IgD-negative memory B cell (primary cell): ENCODE results near the gene TMCC1. TPM values are rescaled to one million over a fixed set of nuclear protein-coding genes. Genes with fewer than 3 reads are reported as not detected.

Source experiments
- H3K27ac Mint-ChIP-seq, 3 donors: one replicate each; pipeline ENCODE4 v1.8.0; 2020 to 2022; ENCODE audit warnings: mild to moderate bottlenecking in 3 of 3, mixed read lengths in 3 of 3, moderate library complexity in 1 of 3
- H3K27me3 Mint-ChIP-seq: one replicate; pipeline ENCODE4 v1.8.0; 2021; ENCODE audit warnings: mixed read lengths
- H3K36me3 Mint-ChIP-seq: one replicate; pipeline ENCODE4 v1.8.0; 2020; ENCODE audit warnings: mild to moderate bottlenecking, mixed read lengths
- H3K4me1 Mint-ChIP-seq, 3 donors: one replicate each; pipeline ENCODE4 v1.8.0; 2020 to 2022; ENCODE audit warnings: mixed read lengths in 3 of 3, mild to moderate bottlenecking in 1 of 3
- H3K4me3 Mint-ChIP-seq, 4 donors: one replicate each; pipeline ENCODE4 v1.8.0; 2020 to 2022; ENCODE audit warnings: mild to moderate bottlenecking in 4 of 4, mixed read lengths in 4 of 4, moderate library complexity in 3 of 4
- H3K9me3 Mint-ChIP-seq, 3 donors: one replicate each; pipeline ENCODE4 v1.8.0; 2020 to 2021; ENCODE audit warnings: mixed read lengths in 3 of 3, mild to moderate bottlenecking in 1 of 3
- polyA plus RNA-seq: library from polyadenylated mRNA; unstranded; fragments of 300-500 nt; fragmentation: Illumina TruSeq; gene quantifications from one replicate; pipeline ENCODE4 v1.2.3, GENCODE V29; 2021

The TMCC1 gene
- polyA plus RNA-seq, result 8.2 TPM

- peak within 1 kb of the TSS; percentile 94 to 95 (median 95) for H3K27ac Mint-ChIP-seq
- peaks cover 4% of the 10 kb centered on the region for H3K36me3 Mint-ChIP-seq
- H3K4me3 Mint-ChIP-seq, result peak within 1 kb of the TSS; percentile 89 to 97 (median 96)
- no peaks in the 10 kb centered on the region for H3K27me3 Mint-ChIP-seq
- peaks cover 27 to 37% (median 29%) of the 10 kb centered on the region in 3 donors for H3K4me1 Mint-ChIP-seq
- no peaks in the 10 kb centered on the region for H3K9me3 Mint-ChIP-seq
These were observed at the start of gene TMCC1 for GRCh38 chr3:129893581-129894070. TSS of gene TMCC1 (minus strand) at chr3:129893711.

- Mint-ChIP-seq H3K4me1 (peaks cover 0 to 1% (median 0%) of the 10 kb centered on the region in 3 donors), H3K4me3 (no peak overlapping the region), H3K27ac (no peak overlapping the region), H3K36me3 (no peaks in the 10 kb centered on the region), H3K27me3 (peaks cover 8% of the 10 kb centered on the region), H3K9me3 (peaks cover 2 to 16% (median 3%) of the 10 kb centered on the region in 3 donors)
These were observed 49.5 kb upstream of the TMCC1 start for GRCh38 chr3:129943020-129943419.

GRCh38 chr3:129942296-129942695 lies 48.8 kb upstream of the TMCC1 start:
- Mint-ChIP-seq H3K36me3 (no peaks in the 10 kb centered on the region), H3K27me3 (peaks cover 5% of the 10 kb centered on the region), H3K9me3 (peaks cover 0 to 9% (median 2%) of the 10 kb centered on the region in 3 donors), H3K4me3 (peak overlapping the region in 1 of 4 donors; percentile 47), H3K27ac (peak overlapping the region in 1 of 3 donors; percentile 85), H3K4me1 (peaks cover 0 to 1% (median 0%) of the 10 kb centered on the region in 3 donors)

GRCh38 chr3:129940086-129940485 lies 46.6 kb upstream of the TMCC1 start:
- Mint-ChIP-seq H3K36me3 (no peaks in the 10 kb centered on the region), H3K4me3 (no peak overlapping the region)

GRCh38 chr3:129938140-129938930 lies 44.8 kb upstream of the TMCC1 start:
- Mint-ChIP-seq H3K27me3 (peaks cover 3% of the 10 kb centered on the region), H3K4me3 (no peak overlapping the region), H3K27ac (no peak overlapping the region), H3K9me3 (no peaks in the 10 kb centered on the region), H3K4me1 (peaks cover 1 to 8% (median 4%) of the 10 kb centered on the region in 3 donors), H3K36me3 (no peaks in the 10 kb centered on the region)

More at GRCh38 chr3:129940086-129940485, 46.6 kb upstream of the TMCC1 start:
- H3K27me3 Mint-ChIP-seq, result peaks cover 4% of the 10 kb centered on the region
- H3K9me3 Mint-ChIP-seq, result no peaks in the 10 kb centered on the region
- H3K27ac Mint-ChIP-seq, result no peak overlapping the region
- peaks cover 1 to 8% (median 3%) of the 10 kb centered on the region in 3 donors for H3K4me1 Mint-ChIP-seq

GRCh38 chr3:129937717-129938116 lies 44.2 kb upstream of the TMCC1 start:
- Mint-ChIP-seq H3K4me3 (no peak overlapping the region), H3K4me1 (peaks cover 0 to 8% (median 4%) of the 10 kb centered on the region in 3 donors), H3K27ac (no peak overlapping the region), H3K27me3 (peaks cover 3% of the 10 kb centered on the region), H3K36me3 (no peaks in the 10 kb centered on the region), H3K9me3 (no peaks in the 10 kb centered on the region)

- Mint-ChIP-seq H3K4me1 (peaks cover 0 to 8% (median 4%) of the 10 kb centered on the region in 3 donors), H3K27me3 (peaks cover 3% of the 10 kb centered on the region), H3K27ac (peak overlapping the region in 2 of 3 donors; percentile 1 to 21), H3K9me3 (no peaks in the 10 kb centered on the region), H3K36me3 (no peaks in the 10 kb centered on the region), H3K4me3 (peak overlapping the region; percentile 3 to 60 (median 41))
These were observed 43.2 kb upstream of the TMCC1 start for GRCh38 chr3:129936757-129937156.

- peaks cover 0 to 8% (median 4%) of the 10 kb centered on the region in 3 donors for H3K4me1 Mint-ChIP-seq
- no peaks in the 10 kb centered on the region for H3K36me3 Mint-ChIP-seq
- H3K9me3 Mint-ChIP-seq, result peaks cover 3 to 12% (median 9%) of the 10 kb centered on the region in 3 donors
- peaks cover 3% of the 10 kb centered on the region for H3K27me3 Mint-ChIP-seq
- peak overlapping the region in 1 of 4 donors; percentile 3 for H3K4me3 Mint-ChIP-seq
- H3K27ac Mint-ChIP-seq, result no peak overlapping the region
These were observed 41.0 kb upstream of the TMCC1 start for GRCh38 chr3:129934234-129935123.

- Mint-ChIP-seq H3K4me3 (no peak overlapping the region), H3K4me1 (peaks cover 0 to 8% (median 4%) of the 10 kb centered on the region in 3 donors), H3K9me3 (peaks cover 6 to 15% (median 12%) of the 10 kb centered on the region in 3 donors), H3K36me3 (no peaks in the 10 kb centered on the region), H3K27ac (no peak overlapping the region), H3K27me3 (peaks cover 3% of the 10 kb centered on the region)
These were observed 40.0 kb upstream of the TMCC1 start for GRCh38 chr3:129933471-129933870.

- Mint-ChIP-seq H3K4me3 (no peak overlapping the region), H3K4me1 (peaks cover 0 to 9% (median 2%) of the 10 kb centered on the region in 3 donors), H3K27ac (peak overlapping the region in 1 of 3 donors; percentile 18), H3K36me3 (peaks cover 2% of the 10 kb centered on the region), H3K9me3 (peaks cover 8 to 19% (median 18%) of the 10 kb centered on the region in 3 donors), H3K27me3 (peaks cover 8% of the 10 kb centered on the region)
These were observed 35.9 kb upstream of the TMCC1 start for GRCh38 chr3:129929383-129929782.

- Mint-ChIP-seq H3K36me3 (peaks cover 4% of the 10 kb centered on the region), H3K27me3 (peaks cover 8% of the 10 kb centered on the region), H3K27ac (no peak overlapping the region), H3K4me3 (peak overlapping the region in 1 of 4 donors; percentile 74), H3K4me1 (peaks cover 0 to 9% (median 2%) of the 10 kb centered on the region in 3 donors), H3K9me3 (peaks cover 8 to 21% (median 20%) of the 10 kb centered on the region in 3 donors)
These were observed 33.6 kb upstream of the TMCC1 start for GRCh38 chr3:129927072-129927471.

- H3K36me3 Mint-ChIP-seq, result peaks cover 3% of the 10 kb centered on the region
- H3K4me1 Mint-ChIP-seq, result no peaks in the 10 kb centered on the region
- H3K27ac Mint-ChIP-seq, result no peak overlapping the region
- peaks cover 11 to 20% (median 13%) of the 10 kb centered on the region in 3 donors for H3K9me3 Mint-ChIP-seq
- H3K27me3 Mint-ChIP-seq, result peaks cover 4% of the 10 kb centered on the region
- H3K4me3 Mint-ChIP-seq, result no peak overlapping the region
These were observed 26.3 kb upstream of the TMCC1 start for GRCh38 chr3:129919806-129920205.

- Mint-ChIP-seq H3K4me1 (no peaks in the 10 kb centered on the region), H3K27me3 (peaks cover 4% of the 10 kb centered on the region), H3K9me3 (peaks cover 11 to 20% (median 13%) of the 10 kb centered on the region in 3 donors), H3K4me3 (no peak overlapping the region), H3K27ac (no peak overlapping the region), H3K36me3 (peaks cover 3% of the 10 kb centered on the region)
These were observed 25.8 kb upstream of the TMCC1 start for GRCh38 chr3:129919357-129919756.

GRCh38 chr3:129918461-129918860 lies 24.9 kb upstream of the TMCC1 start:
- Mint-ChIP-seq H3K9me3 (peaks cover 9 to 17% (median 13%) of the 10 kb centered on the region in 3 donors), H3K27ac (peak overlapping the region in 1 of 3 donors; percentile 74), H3K27me3 (peaks cover 4% of the 10 kb centered on the region), H3K36me3 (peaks cover 1% of the 10 kb centered on the region), H3K4me1 (no peaks in the 10 kb centered on the region), H3K4me3 (no peak overlapping the region)
